HUES48 (cell line): Measurements from ENCODE around the gene WDR89.
"Not testable (repeated sequence)": the region's sequence is repeated elsewhere in the genome, so short reads cannot be mapped to it uniquely, and the experiment has no call there.

ENCODE experiments used
- H3K27ac ChIP-seq: one replicate; pipeline ENCODE4 v1.7.0; 2013; ENCODE audit warnings: low read depth, low read length, inconsistent platforms
- H3K27me3 ChIP-seq: 2 replicates; pipeline ENCODE4 v1.6.1; 2013; ENCODE audit warnings: mild to moderate bottlenecking, low read length; ENCODE audit not compliant: control insufficient read depth, insufficient read depth
- H3K36me3 ChIP-seq: 2 replicates; pipeline ENCODE4 v1.6.1; 2013; ENCODE audit warnings: low read length; ENCODE audit not compliant: control insufficient read depth, insufficient read depth
- H3K4me1 ChIP-seq: 2 replicates; pipeline ENCODE4 v1.6.1; 2013; ENCODE audit warnings: mild to moderate bottlenecking, low read length; ENCODE audit not compliant: control insufficient read depth, insufficient read depth
- H3K4me3 ChIP-seq: 2 replicates; pipeline ENCODE4 v1.5.1; 2013; ENCODE audit warnings: mild to moderate bottlenecking, low read depth, low read length
- H3K9ac ChIP-seq: 2 replicates; pipeline ENCODE4 v1.6.1; 2013; ENCODE audit warnings: mild to moderate bottlenecking, low read depth, low read length, moderate library complexity
- H3K9me3 ChIP-seq: 2 replicates; pipeline ENCODE4 v1.6.1; 2013; ENCODE audit warnings: low read length; ENCODE audit not compliant: control insufficient read depth, insufficient read depth

Gene WDR89

GRCh38 chr14:63624701-63625100 is 17.0 kb downstream of the WDR89 start:
- Histone ChIP-seq H3K9ac (no peak overlapping the region), H3K4me3 (no peak overlapping the region), H3K4me1 (no peaks in the 10 kb centered on the region), H3K27ac (no peak overlapping the region), H3K36me3 (peaks cover 46% of the 10 kb centered on the region), H3K27me3 (no peaks in the 10 kb centered on the region), H3K9me3 (no peaks in the 10 kb centered on the region)

GRCh38 chr14:63624203-63624602 is 17.5 kb downstream of the WDR89 start:
- no peaks in the 10 kb centered on the region for H3K27me3 ChIP-seq
- H3K4me1 ChIP-seq: no peaks in the 10 kb centered on the region
- H3K27ac ChIP-seq: no peak overlapping the region
- H3K9me3 ChIP-seq: no peaks in the 10 kb centered on the region
- H3K4me3 ChIP-seq: no peak overlapping the region
- H3K36me3 ChIP-seq: peaks cover 45% of the 10 kb centered on the region
- H3K9ac ChIP-seq: no peak overlapping the region

GRCh38 chr14:63621975-63622374 is 19.7 kb downstream of the WDR89 start:
- not testable (repeated sequence) for H3K4me3 ChIP-seq, H3K27me3 ChIP-seq, H3K27ac ChIP-seq, H3K9ac ChIP-seq, H3K9me3 ChIP-seq, H3K4me1 ChIP-seq
- H3K36me3 ChIP-seq: peaks cover 46% of the 10 kb centered on the region

GRCh38 chr14:63616015-63616414 is 25.7 kb downstream of the WDR89 start:
- no peak overlapping the region for H3K27ac ChIP-seq
- no peaks in the 10 kb centered on the region for H3K9me3 ChIP-seq
- H3K4me3 ChIP-seq: no peak overlapping the region
- H3K36me3 ChIP-seq: peaks cover 26% of the 10 kb centered on the region; the same call in 1 of the 2 replicates
- H3K27me3 ChIP-seq: no peaks in the 10 kb centered on the region
- H3K9ac ChIP-seq: no peak overlapping the region
- H3K4me1 ChIP-seq: no peaks in the 10 kb centered on the region

- Histone ChIP-seq H3K9ac (no peak overlapping the region), H3K36me3 (peaks cover 17% of the 10 kb centered on the region; the same call in 1 of the 2 replicates), H3K27ac (no peak overlapping the region), H3K4me1 (no peaks in the 10 kb centered on the region), H3K9me3 (no peaks in the 10 kb centered on the region), H3K27me3 (no peaks in the 10 kb centered on the region), H3K4me3 (no peak overlapping the region)
These were observed 26.9 kb downstream of the WDR89 start for GRCh38 chr14:63614679-63615363.

GRCh38 chr14:63611078-63611477 is 30.6 kb downstream of the WDR89 start:
- H3K9me3 ChIP-seq: no peaks in the 10 kb centered on the region
- no peaks in the 10 kb centered on the region for H3K4me1 ChIP-seq
- no peak overlapping the region for H3K9ac ChIP-seq
- no peaks in the 10 kb centered on the region for H3K27me3 ChIP-seq
- no peak overlapping the region for H3K4me3 ChIP-seq
- H3K27ac ChIP-seq: no peak overlapping the region
- peaks cover 7% of the 10 kb centered on the region; the same call in 1 of the 2 replicates for H3K36me3 ChIP-seq

- Histone ChIP-seq H3K9me3 (no peaks in the 10 kb centered on the region), H3K4me1 (no peaks in the 10 kb centered on the region), H3K27me3 (no peaks in the 10 kb centered on the region), H3K27ac (no peak overlapping the region), H3K36me3 (peaks cover 7% of the 10 kb centered on the region; the same call in 1 of the 2 replicates), H3K4me3 (no peak overlapping the region), H3K9ac (no peak overlapping the region)
These were observed 36.6 kb downstream of the WDR89 start for GRCh38 chr14:63605041-63605532.

- no peak overlapping the region for H3K4me3 ChIP-seq
- H3K4me1 ChIP-seq: no peaks in the 10 kb centered on the region
- H3K27me3 ChIP-seq: no peaks in the 10 kb centered on the region
- peaks cover 12% of the 10 kb centered on the region for H3K36me3 ChIP-seq
- no peaks in the 10 kb centered on the region for H3K9me3 ChIP-seq
- H3K9ac ChIP-seq: no peak overlapping the region
- no peak overlapping the region for H3K27ac ChIP-seq
These were observed 37.0 kb downstream of the WDR89 start for GRCh38 chr14:63604626-63605025.

- Histone ChIP-seq H3K36me3 (peaks cover 20% of the 10 kb centered on the region), H3K27ac (no peak overlapping the region), H3K9me3 (no peaks in the 10 kb centered on the region), H3K27me3 (no peaks in the 10 kb centered on the region), H3K9ac (no peak overlapping the region), H3K4me3 (no peak overlapping the region), H3K4me1 (no peaks in the 10 kb centered on the region)
These were observed 37.9 kb downstream of the WDR89 start for GRCh38 chr14:63603749-63604277.

- Histone ChIP-seq H3K27me3 (no peaks in the 10 kb centered on the region), H3K27ac (no peak overlapping the region), H3K36me3 (peaks cover 34% of the 10 kb centered on the region), H3K9ac (no peak overlapping the region), H3K9me3 (peaks cover 18% of the 10 kb centered on the region), H3K4me1 (no peaks in the 10 kb centered on the region), H3K4me3 (no peak overlapping the region)
These were observed 42.9 kb downstream of the WDR89 start for GRCh38 chr14:63598807-63599206.

GRCh38 chr14:63596998-63597658 is 44.5 kb downstream of the WDR89 start:
- peaks cover 25% of the 10 kb centered on the region for H3K9me3 ChIP-seq
- H3K4me1 ChIP-seq: no peaks in the 10 kb centered on the region
- H3K9ac ChIP-seq: no peak overlapping the region
- no peaks in the 10 kb centered on the region for H3K27me3 ChIP-seq
- H3K27ac ChIP-seq: no peak overlapping the region
- peaks cover 33% of the 10 kb centered on the region for H3K36me3 ChIP-seq
- H3K4me3 ChIP-seq: no peak overlapping the region
